Measurements from ENCODE around the gene CTNNB1. TPM values are rescaled to one million over a fixed set of nuclear protein-coding genes. Genes with fewer than 3 reads are reported as not detected.

CTNNB1 gene
- polyA plus RNA-seq, 2 of the 4 experiments (the other 2 are of a cell fraction): 147 to 242 TPM

GRCh38 chr3:41190509-41191284 lies 8.6 kb upstream of the CTNNB1 start:
- CTCF ChIA-PET: interaction anchor here (1.0 kb wide), 1 partner anchor 611 kb away, joined by 3 read pairs; no protein-coding TSS in a partner anchor
- H3K4me1 ChIP-seq: no peaks in the 10 kb centered on the region
- H3K4me2 ChIP-seq: no peak overlapping the region
- TF ChIP-seq CHD2 (IDR thresholded peaks at IDR 0.05; ENCODE audit: low read length, partially characterized antibody) (no peak), HES2 (IDR thresholded peaks at IDR 0.05) (no peak), BHLHE40 (IDR thresholded peaks at IDR 0.05; ENCODE audit: low read depth, low read length) (no peak), KDM5A (IDR thresholded peaks at IDR 0.05) (no peak), EHMT2 (IDR thresholded peaks at IDR 0.05; ENCODE audit: low read depth) (no peak), USF2 (IDR thresholded peaks at IDR 0.05) (no peak), FOXS1 (CRISPR knock-in tag; IDR thresholded peaks at IDR 0.05) (no peak), RAD21 (conservative IDR thresholded peaks at IDR 0.05 in 1 of 2, IDR thresholded peaks at IDR 0.05 in 1 of 2) (no peak), HDAC2 (IDR thresholded peaks at IDR 0.05) (no peak), TP53 (CRISPR knock-in tag; IDR thresholded peaks at IDR 0.05) (no peak), CBX8 (IDR thresholded peaks at IDR 0.05) (no peak), CEBPB (IDR thresholded peaks at IDR 0.05) (no peak), NFE2L2 (conservative IDR thresholded peaks at IDR 0.05; ENCODE audit: low read length) (no peak)
- TF ChIP-seq, protein P1, sequence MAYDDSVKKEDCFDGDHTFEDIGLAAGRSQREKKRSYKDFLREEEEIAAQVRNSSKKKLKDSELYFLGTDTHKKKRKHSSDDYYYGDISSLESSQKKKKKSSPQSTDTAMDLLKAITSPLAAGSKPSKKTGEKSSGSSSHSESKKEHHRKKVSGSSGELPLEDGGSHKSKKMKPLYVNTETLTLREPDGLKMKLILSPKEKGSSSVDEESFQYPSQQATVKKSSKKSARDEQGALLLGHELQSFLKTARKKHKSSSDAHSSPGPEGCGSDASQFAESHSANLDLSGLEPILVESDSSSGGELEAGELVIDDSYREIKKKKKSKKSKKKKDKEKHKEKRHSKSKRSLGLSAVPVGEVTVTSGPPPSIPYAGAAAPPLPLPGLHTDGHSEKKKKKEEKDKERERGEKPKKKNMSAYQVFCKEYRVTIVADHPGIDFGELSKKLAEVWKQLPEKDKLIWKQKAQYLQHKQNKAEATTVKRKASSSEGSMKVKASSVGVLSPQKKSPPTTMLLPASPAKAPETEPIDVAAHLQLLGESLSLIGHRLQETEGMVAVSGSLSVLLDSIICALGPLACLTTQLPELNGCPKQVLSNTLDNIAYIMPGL (CRISPR knock-in tag; IDR thresholded peaks at IDR 0.05; ENCODE audit: borderline replicate concordance): no peak
- H3K9me3 ChIP-seq: no peaks in the 10 kb centered on the region
- no peak overlapping the region for H3K4me3 ChIP-seq
- no peak overlapping the region for H3K27ac ChIP-seq
- no peak for FAIRE-seq
- DNase-seq (ENCODE audit: low read depth in 1 of 2, low spot score in 1 of 2): no peak
- ATAC-seq: no peak
- WGBS (ENCODE audit: missing lambda C conversion rate): 29% methylated on average over 1 of the region's 1 CpG
- POLR2A ChIA-PET: interaction anchor here (2.4 kb wide), 1 partner anchor 9 kb away, joined by 10 read pairs; the partner anchor contains the start of gene CTNNB1

DNA sequence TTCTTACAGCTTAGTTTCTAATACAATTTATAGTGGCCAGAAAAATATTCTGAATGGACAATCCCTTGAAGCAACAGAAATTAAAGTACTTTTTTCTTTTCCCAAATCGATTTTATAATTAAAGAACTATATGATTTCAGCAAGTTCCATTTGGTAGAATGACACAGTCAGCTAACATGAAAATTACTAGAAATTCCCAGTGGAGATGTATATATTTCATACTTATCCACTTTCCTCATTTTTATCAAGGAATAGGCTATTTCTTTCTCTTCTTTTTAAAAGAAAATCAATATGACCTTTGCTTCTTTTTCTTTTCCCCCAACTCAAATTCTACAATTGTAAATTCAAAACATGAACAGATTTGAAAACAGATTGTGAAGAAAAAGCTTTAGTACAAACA lies 6.4 kb upstream of the CTNNB1 start:
- H3K27ac ChIP-seq: no peak overlapping the region
- FAIRE-seq (no peak), DNase-seq (ENCODE audit: low read depth in 1 of 2, low spot score in 1 of 2) (no peak), ATAC-seq (no peak)
- no peaks in the 10 kb centered on the region for H3K9me3 ChIP-seq
- H3K4me1 ChIP-seq: no peaks in the 10 kb centered on the region
- TF ChIP-seq NPAS2 (CRISPR knock-in tag; IDR thresholded peaks at IDR 0.05; ENCODE audit: borderline replicate concordance): no peak
- no peak for TF ChIP-seq JUNB (IDR thresholded peaks at IDR 0.05)
- no peak for TF ChIP-seq JUN (IDR thresholded peaks at IDR 0.05)
- no peak for TF ChIP-seq MAFK (IDR thresholded peaks at IDR 0.05; ENCODE audit: partially characterized antibody)
- TF ChIP-seq CTCF (IDR thresholded peaks at IDR 0.05): no peak
- TF ChIP-seq EHF (CRISPR knock-in tag; IDR thresholded peaks at IDR 0.05): no peak
- WGBS (ENCODE audit: missing lambda C conversion rate): 11% methylated on average over 1 of the region's 1 CpG
- H3K4me2 ChIP-seq: no peak overlapping the region
- ChIA-PET POLR2A (no interaction called here), CTCF (no interaction called here)
- H3K4me3 ChIP-seq: no peak overlapping the region

Data from A549 (cell line).